NOMO-1 treated with dmso at 0.1 percent for 144 hours (cell line): ENCODE measurements around the gene SETD2.

Experiments
- DNase-seq: peaks from one replicate; lab custom pipeline; 2025; ENCODE audit not compliant: unreplicated experiment; lab: John Stamatoyannopoulos, UW

The SETD2 gene

GRCh38 chr3:47011371-47011770 is 152.5 kb downstream of the SETD2 start:
- DNase-seq: no peak

GRCh38 chr3:47010910-47011309 is 153.0 kb downstream of the SETD2 start:
- DNase-seq: no peak

GRCh38 chr3:47010111-47010712 is 153.7 kb downstream of the SETD2 start:
- no peak for DNase-seq

- no peak for DNase-seq
Measured at GRCh38 chr3:47009225-47010110, 154.4 kb downstream of the SETD2 start.

- DNase-seq: no peak
Measured at GRCh38 chr3:47008851-47009224, 155.1 kb downstream of the SETD2 start.

GRCh38 chr3:47008234-47008796 is 155.6 kb downstream of the SETD2 start:
- DNase-seq: no peak

- no peak for DNase-seq
Measured at GRCh38 chr3:47007482-47008233, 156.3 kb downstream of the SETD2 start.

- DNase-seq: no peak
Measured at GRCh38 chr3:47007001-47007400, 156.9 kb downstream of the SETD2 start.

- no peak for DNase-seq
Measured at GRCh38 chr3:47006145-47006651, 157.7 kb downstream of the SETD2 start.

GRCh38 chr3:47005212-47006144 is 158.4 kb downstream of the SETD2 start:
- DNase-seq: no peak

GRCh38 chr3:47004369-47005211 is 159.3 kb downstream of the SETD2 start:
- DNase-seq: no peak

- DNase-seq: no peak
Measured at GRCh38 chr3:47003461-47004368, 160.2 kb downstream of the SETD2 start.

GRCh38 chr3:47003056-47003410 is 160.9 kb downstream of the SETD2 start:
- DNase-seq: no peak

- DNase-seq: no peak
Measured at GRCh38 chr3:47002171-47003055, 161.5 kb downstream of the SETD2 start.

- DNase-seq: no peak
Measured at GRCh38 chr3:47001731-47002170, 162.2 kb downstream of the SETD2 start.

GRCh38 chr3:47000922-47001730 is 162.8 kb downstream of the SETD2 start:
- DNase-seq: no peak
